ENCODE data around the gene GRAMD2A. TPM values are rescaled to one million over a fixed set of nuclear protein-coding genes. Genes with fewer than 3 reads are reported as not detected.

GRAMD2A gene
- total RNA-seq, 6 donors from 2014 or later: 26.7 to 52.4 (median 32.9) TPM

DNA sequence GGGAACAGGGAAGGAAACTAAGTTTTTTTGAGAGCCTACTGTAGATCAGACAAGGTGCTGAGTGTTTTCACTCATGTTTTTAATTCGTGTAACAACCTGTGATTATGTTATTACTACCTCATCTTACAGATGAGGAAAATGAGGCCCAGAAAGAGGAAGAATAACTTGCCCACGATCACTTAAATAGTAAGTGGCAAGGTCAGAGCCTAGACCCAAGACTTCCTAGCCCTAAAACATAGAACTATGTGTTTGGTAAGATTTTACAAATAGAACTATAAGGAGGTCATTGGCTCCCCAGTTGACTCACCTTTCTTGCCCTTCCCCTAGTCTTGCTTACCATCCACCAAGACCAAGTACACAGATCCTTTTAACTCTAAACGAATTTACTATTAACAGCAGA lies 65.7 kb downstream of the GRAMD2A start:
- TF ChIP-seq EP300 (IDR thresholded peaks at IDR 0.05): no peak
- TF ChIP-seq, protein P1, sequence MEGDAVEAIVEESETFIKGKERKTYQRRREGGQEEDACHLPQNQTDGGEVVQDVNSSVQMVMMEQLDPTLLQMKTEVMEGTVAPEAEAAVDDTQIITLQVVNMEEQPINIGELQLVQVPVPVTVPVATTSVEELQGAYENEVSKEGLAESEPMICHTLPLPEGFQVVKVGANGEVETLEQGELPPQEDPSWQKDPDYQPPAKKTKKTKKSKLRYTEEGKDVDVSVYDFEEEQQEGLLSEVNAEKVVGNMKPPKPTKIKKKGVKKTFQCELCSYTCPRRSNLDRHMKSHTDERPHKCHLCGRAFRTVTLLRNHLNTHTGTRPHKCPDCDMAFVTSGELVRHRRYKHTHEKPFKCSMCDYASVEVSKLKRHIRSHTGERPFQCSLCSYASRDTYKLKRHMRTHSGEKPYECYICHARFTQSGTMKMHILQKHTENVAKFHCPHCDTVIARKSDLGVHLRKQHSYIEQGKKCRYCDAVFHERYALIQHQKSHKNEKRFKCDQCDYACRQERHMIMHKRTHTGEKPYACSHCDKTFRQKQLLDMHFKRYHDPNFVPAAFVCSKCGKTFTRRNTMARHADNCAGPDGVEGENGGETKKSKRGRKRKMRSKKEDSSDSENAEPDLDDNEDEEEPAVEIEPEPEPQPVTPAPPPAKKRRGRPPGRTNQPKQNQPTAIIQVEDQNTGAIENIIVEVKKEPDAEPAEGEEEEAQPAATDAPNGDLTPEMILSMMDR (IDR thresholded peaks at IDR 0.05): no peak
- no peak for TF ChIP-seq POLR2AphosphoS5 (IDR thresholded peaks at IDR 0.05)
- no peak for TF ChIP-seq POLR2A (IDR thresholded peaks at IDR 0.05)
- Histone ChIP-seq H3K4me3 (no peak overlapping the region), H3K4me1 (peaks cover 0 to 5% (median 0%) of the 10 kb centered on the region in 4 donors), H3K36me3 (no peaks in the 10 kb centered on the region), H3K27me3 (no peaks in the 10 kb centered on the region), H3K9me3 (no peaks in the 10 kb centered on the region), H3K27ac (no peak overlapping the region)
- DNase-seq (no peak), ATAC-seq (ENCODE audit: low FRiP score in 2 of 2) (no peak)
- WGBS, 2 donors: 71 to 77% methylated on average over 3 of the region's 3 CpGs

DNA sequence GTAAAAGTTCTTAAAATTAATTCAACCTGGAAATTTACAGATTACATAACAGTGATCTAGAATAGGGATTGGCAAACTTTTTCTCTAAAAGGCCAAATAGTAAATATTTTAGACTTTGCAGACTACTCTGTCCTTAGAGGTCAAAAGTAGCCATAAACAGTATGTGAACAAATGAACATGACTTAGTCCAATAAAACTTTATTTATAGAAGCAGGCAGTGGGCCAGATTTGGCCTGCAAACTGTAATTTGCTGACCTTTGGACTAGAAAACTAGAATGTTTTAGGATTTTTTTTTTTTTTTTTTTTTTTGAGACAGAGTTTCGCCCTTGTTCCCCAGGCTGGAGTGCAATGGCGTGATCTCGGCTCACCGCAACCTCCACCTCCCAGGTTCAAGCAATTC lies 67.3 kb downstream of the GRAMD2A start:
- Histone ChIP-seq H3K36me3 (no peaks in the 10 kb centered on the region), H3K4me3 (no peak overlapping the region), H3K9me3 (no peaks in the 10 kb centered on the region), H3K27ac (no peak overlapping the region), H3K4me1 (peaks cover 0 to 5% (median 0%) of the 10 kb centered on the region in 4 donors), H3K27me3 (no peaks in the 10 kb centered on the region)
- 95% methylated on average over 4 of the region's 4 CpGs for WGBS, 2 donors
- ATAC-seq (ENCODE audit: low FRiP score in 2 of 2): no peak
- TF ChIP-seq POLR2AphosphoS5 (IDR thresholded peaks at IDR 0.05): no peak
- TF ChIP-seq, protein P1 (IDR thresholded peaks at IDR 0.05): no peak
- TF ChIP-seq EP300 (IDR thresholded peaks at IDR 0.05): no peak
- no peak for TF ChIP-seq POLR2A (IDR thresholded peaks at IDR 0.05)
- DNase-seq: no peak

DNA sequence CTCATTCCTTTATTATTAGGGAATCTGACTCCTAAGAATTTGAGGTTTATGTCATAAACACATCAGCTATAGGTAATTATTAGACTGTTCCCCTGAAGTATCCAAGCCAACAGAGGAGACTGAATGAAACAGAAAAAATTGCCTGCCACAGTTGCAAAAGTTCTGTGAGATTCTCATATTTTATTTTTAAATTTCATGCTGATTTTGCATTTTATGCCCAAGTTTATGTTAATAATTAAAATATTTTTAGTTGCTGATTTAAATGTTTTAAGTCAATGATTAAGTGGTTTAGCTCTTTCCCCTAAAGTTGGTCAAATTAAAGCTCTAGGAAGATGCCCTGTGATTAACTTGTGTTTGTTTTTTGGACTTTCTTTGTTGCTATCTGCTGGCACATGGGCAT lies 69.2 kb downstream of the GRAMD2A start:
- TF ChIP-seq POLR2AphosphoS5 (IDR thresholded peaks at IDR 0.05): no peak
- TF ChIP-seq, protein P1 (IDR thresholded peaks at IDR 0.05): no peak
- no peak for TF ChIP-seq POLR2A (IDR thresholded peaks at IDR 0.05)
- no peak for TF ChIP-seq EP300 (IDR thresholded peaks at IDR 0.05)
- Histone ChIP-seq H3K9me3 (no peaks in the 10 kb centered on the region), H3K4me3 (no peak overlapping the region), H3K27me3 (no peaks in the 10 kb centered on the region), H3K27ac (no peak overlapping the region), H3K36me3 (no peaks in the 10 kb centered on the region), H3K4me1 (no peaks in the 10 kb centered on the region)
- DNase-seq (no peak), ATAC-seq (ENCODE audit: low FRiP score in 2 of 2) (no peak)

DNA sequence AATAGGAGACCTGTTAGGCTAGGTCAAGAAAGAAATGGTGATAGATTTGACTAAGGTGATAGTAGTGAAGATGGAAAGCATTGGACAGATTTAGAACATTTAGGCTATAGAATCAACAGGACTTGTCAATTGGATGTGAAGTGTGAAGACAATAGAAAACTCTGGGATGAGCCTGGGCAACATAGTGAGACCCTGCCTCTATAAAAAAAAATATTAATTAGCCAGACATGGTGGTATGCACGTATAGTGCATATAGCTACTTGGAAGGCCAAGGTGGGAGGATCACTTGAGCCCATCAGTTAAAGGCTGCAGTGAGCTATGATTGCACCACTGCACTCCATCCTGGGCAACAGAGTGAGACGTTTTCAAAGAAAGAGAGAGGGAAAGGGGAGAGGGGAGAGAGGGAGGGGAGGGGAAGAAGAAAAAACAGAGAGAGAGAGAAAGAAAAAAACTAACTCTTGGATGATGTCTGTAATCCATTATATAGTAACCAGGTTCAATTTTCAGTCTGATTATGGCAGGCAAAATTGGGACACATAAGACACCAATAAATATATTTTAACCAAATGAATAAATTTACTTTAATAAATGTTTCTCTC lies 69.8 kb downstream of the GRAMD2A start:
- H3K4me1 ChIP-seq: no peaks in the 10 kb centered on the region
- no peak for ATAC-seq (ENCODE audit: low FRiP score in 2 of 2)
- 55 to 59% methylated on average over 2 of the region's 2 CpGs for WGBS, 2 donors

More for the DNA sequence above, 69.8 kb downstream of the GRAMD2A start:
- Histone ChIP-seq H3K27ac (no peak overlapping the region), H3K36me3 (no peaks in the 10 kb centered on the region), H3K9me3 (no peaks in the 10 kb centered on the region), H3K4me3 (no peak overlapping the region), H3K27me3 (no peaks in the 10 kb centered on the region)
- DNase-seq: no peak
- TF ChIP-seq, protein P1 (IDR thresholded peaks at IDR 0.05): no peak
- TF ChIP-seq POLR2AphosphoS5 (IDR thresholded peaks at IDR 0.05): no peak
- TF ChIP-seq POLR2A (IDR thresholded peaks at IDR 0.05): no peak
- TF ChIP-seq EP300 (IDR thresholded peaks at IDR 0.05): no peak

Measured in upper lobe of left lung (tissue), 6 donors.